Muscle layer of colon (tissue), 2 donors: ENCODE measurements around the gene AMT.

Experiments used
- H3K27ac ChIP-seq: one replicate; pipeline ENCODE4 v1.7.0; 2013; ENCODE audit warnings: low read depth, mild to moderate bottlenecking, low read length, moderate library complexity
- H3K27me3 ChIP-seq, 2 donors: one replicate each; pipeline ENCODE4 v1.7.0; 2013; ENCODE audit warnings: low read length in 2 of 2, mild to moderate bottlenecking in 2 of 2; ENCODE audit not compliant: insufficient read depth in 2 of 2, control insufficient read depth in 1 of 2
- H3K36me3 ChIP-seq: one replicate; pipeline ENCODE4 v1.7.0; 2013; ENCODE audit warnings: mild to moderate bottlenecking, low read length; ENCODE audit not compliant: insufficient read depth
- H3K4me1 ChIP-seq: one replicate; pipeline ENCODE4 v1.7.0; 2013; ENCODE audit warnings: mild to moderate bottlenecking, low read length; ENCODE audit not compliant: insufficient read depth
- H3K4me3 ChIP-seq, 2 donors: one replicate each; pipeline ENCODE4 v1.7.0; 2013; ENCODE audit warnings: low read length in 2 of 2, low read depth in 1 of 2, mild to moderate bottlenecking in 1 of 2, moderate library complexity in 1 of 2
- H3K9ac ChIP-seq: one replicate; pipeline ENCODE4 v1.7.0; 2013; ENCODE audit warnings: low read length
- H3K9me3 ChIP-seq: one replicate; pipeline ENCODE4 v1.7.0; 2013; ENCODE audit warnings: mild to moderate bottlenecking, low read length
- donor health status: abdominal sarcoma.
- donor health status: Adenocarcinoma of cecum.

The AMT gene

DNA sequence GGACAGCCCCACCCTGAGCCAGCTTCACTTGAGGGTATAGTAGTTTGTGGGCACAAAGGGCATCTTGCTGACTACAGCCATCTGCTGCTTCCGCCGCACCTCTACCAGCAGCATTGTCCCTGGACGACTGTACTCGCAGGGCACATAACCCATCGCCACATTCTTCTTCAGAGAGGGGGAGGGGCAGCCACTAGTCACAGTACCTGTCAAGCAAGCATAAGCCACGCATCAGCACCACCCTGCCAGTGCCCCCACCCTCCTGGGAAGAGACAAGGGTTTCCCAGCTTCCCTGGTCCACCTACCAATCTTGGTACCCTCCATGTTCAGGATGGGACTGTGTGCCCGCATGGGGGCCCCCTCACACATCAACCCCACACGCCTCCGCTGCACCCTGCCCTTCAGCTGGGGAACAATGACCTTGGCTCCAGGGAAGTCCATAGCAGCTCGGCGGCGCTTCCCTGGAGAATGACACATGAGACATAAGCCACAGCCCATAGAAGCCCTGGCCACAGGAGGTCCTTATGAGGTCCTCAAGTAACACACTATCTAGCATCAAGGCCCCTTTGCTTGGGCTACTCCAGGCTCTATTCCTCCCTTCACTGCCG lies 4.7 kb downstream of the AMT start:
- H3K27ac ChIP-seq, result no peak overlapping the region
- peaks cover 23% of the 10 kb centered on the region for H3K4me1 ChIP-seq
- no peaks in the 10 kb centered on the region for H3K9me3 ChIP-seq
- no peaks in the 10 kb centered on the region for H3K27me3 ChIP-seq
- H3K36me3 ChIP-seq, result peaks cover 22% of the 10 kb centered on the region
- no peak overlapping the region for H3K9ac ChIP-seq
- no peak overlapping the region for H3K4me3 ChIP-seq

DNA sequence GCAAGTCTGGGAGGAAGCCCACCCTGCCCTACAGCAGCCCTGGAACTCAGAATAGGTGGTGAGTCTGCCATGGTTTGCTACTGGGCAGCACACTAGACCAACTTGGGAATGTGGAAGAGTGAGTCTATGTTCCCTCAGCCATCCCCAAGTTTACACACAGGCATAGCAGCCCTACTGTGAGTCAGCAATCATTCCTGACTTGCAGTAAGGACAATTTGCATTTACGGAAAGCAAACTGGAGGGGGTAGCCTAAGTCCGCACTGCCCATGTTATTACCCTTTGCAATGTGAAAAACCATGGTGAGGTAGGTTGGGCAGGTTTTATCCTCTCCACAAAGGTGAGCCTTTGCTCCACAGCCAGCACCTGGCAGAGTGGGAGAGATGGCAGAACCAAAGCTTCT lies 5.4 kb downstream of the AMT start:
- H3K27me3 ChIP-seq, result no peaks in the 10 kb centered on the region
- peaks cover 17% of the 10 kb centered on the region for H3K4me1 ChIP-seq
- no peak overlapping the region for H3K9ac ChIP-seq
- H3K36me3 ChIP-seq, result peaks cover 22% of the 10 kb centered on the region
- no peak overlapping the region for H3K27ac ChIP-seq
- H3K4me3 ChIP-seq, result no peak overlapping the region
- H3K9me3 ChIP-seq, result no peaks in the 10 kb centered on the region

DNA sequence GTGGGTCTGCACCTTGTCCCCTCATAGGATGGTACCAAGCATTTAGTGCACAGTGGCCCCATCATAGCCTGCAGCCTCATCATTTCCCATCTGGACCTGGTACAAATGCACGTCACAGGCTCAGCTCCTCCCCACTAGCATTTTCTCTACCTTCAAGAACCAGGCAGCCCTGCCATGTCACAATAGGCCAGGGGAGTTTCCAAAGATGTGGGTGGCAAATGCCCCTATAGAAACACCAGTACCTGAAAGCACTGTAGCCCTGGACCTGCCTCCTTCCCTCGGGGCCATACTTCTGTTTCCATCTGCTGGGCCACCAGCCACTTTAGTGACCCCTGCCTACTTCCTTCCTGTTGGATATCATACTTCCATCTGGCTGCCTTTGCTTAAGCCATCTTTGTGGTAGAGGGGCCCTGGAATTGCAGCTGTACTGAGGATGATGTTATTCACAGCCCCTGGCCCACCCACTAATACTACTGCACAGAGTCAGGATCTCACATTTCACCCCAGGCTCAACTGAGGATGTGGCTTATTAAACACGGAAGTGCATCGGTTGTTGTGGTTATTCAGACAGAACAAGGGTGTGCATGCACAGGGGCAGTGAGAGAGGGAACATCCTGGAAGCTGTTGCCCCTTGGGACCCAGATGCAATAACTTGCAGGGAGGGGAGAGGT lies 6.2 kb downstream of the AMT start:
- Histone ChIP-seq H3K27me3 (no peaks in the 10 kb centered on the region), H3K9me3 (no peaks in the 10 kb centered on the region), H3K4me1 (peaks cover 13% of the 10 kb centered on the region), H3K9ac (no peak overlapping the region), H3K4me3 (no peak overlapping the region), H3K27ac (no peak overlapping the region), H3K36me3 (peaks cover 22% of the 10 kb centered on the region)

DNA sequence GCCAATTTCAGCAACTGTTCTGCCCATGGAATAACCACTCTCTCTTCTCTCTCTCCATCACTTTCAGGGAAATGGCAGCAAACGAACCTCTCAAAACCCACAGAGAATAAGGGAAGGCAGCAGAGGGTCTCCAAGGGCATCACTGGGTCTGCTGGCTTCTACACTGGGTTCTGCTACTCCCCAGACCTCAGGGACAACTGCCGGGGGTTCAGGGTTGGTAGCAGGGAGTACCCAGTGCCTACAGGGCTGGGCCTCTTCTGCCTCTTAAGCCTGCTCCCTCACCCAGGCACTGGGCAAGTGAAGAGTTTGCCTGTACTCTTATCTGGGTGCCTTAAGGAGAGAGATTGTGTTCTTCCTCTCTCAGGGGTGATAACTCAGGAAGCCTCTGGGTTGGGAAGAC lies 7.5 kb downstream of the AMT start:
- Histone ChIP-seq H3K9me3 (no peaks in the 10 kb centered on the region), H3K4me3 (no peak overlapping the region), H3K4me1 (peaks cover 20% of the 10 kb centered on the region), H3K27me3 (no peaks in the 10 kb centered on the region), H3K27ac (no peak overlapping the region), H3K36me3 (peaks cover 14% of the 10 kb centered on the region), H3K9ac (no peak overlapping the region)

DNA sequence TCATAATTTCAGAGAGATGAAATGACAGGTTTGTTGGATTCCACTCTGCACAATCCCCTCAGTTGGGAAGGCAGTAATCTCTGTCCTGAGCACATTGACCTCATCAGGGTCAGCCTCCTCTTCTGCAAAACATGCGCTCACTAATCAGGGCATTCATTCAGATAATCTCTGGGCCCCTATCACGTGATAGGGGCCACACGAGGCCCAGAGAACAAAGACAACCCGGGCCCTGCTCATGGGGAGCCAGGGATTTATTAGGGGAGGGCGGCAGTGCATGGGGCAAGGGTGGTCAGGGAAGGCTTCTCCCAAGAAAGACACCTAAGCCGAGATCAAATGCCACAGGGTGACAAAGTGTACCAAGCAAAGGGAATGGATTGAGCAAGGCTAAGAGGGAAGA lies 8.9 kb downstream of the AMT start:
- H3K36me3 ChIP-seq, result peaks cover 14% of the 10 kb centered on the region
- peaks cover 30% of the 10 kb centered on the region for H3K4me1 ChIP-seq
- peak overlapping the region; percentile 93 for H3K27ac ChIP-seq
- H3K9ac ChIP-seq, result peak overlapping the region; percentile 93
- H3K27me3 ChIP-seq, result no peaks in the 10 kb centered on the region
- H3K9me3 ChIP-seq, result no peaks in the 10 kb centered on the region
- H3K4me3 ChIP-seq, result peak overlapping the region in 1 of 2 donors; percentile 96

DNA sequence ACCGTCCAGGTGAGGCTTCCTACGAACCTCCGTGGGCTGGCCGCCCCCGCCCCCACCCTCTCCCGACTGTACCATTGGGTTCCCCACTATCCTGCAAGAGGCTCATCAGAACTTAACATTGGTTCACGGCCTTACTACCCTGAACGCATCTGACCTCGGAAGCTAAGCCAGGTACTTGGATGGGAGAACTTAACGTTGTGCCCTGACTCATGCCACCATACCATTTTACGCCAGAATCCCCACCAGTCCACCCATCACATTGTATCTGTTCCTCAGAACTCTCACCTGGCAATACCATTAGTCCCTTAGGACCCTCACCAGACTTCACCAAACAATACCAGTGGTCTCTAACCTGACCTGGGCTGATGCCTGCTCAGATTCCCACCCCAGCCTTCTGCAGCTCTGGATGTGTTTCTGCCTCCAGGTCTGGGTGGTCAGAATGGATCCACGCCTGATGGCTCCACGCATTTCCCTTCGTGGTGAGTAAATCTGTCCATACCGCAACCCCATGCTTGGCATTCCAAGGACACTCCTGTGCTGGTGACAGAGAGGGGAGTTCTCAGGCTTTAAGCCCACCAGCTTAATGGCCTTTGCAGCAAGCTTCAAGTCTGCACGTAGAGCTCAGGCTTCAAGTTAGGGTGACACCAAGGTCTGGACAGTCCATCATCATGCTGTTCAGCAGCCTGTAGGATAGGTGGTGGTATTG lies 9.5 kb downstream of the AMT start:
- Histone ChIP-seq H3K4me1 (peaks cover 32% of the 10 kb centered on the region), H3K36me3 (peaks cover 14% of the 10 kb centered on the region), H3K4me3 (peak overlapping the region; percentile 84 to 96), H3K9me3 (no peaks in the 10 kb centered on the region), H3K27ac (peak overlapping the region; percentile 93), H3K27me3 (no peaks in the 10 kb centered on the region), H3K9ac (peak overlapping the region; percentile 93)

DNA sequence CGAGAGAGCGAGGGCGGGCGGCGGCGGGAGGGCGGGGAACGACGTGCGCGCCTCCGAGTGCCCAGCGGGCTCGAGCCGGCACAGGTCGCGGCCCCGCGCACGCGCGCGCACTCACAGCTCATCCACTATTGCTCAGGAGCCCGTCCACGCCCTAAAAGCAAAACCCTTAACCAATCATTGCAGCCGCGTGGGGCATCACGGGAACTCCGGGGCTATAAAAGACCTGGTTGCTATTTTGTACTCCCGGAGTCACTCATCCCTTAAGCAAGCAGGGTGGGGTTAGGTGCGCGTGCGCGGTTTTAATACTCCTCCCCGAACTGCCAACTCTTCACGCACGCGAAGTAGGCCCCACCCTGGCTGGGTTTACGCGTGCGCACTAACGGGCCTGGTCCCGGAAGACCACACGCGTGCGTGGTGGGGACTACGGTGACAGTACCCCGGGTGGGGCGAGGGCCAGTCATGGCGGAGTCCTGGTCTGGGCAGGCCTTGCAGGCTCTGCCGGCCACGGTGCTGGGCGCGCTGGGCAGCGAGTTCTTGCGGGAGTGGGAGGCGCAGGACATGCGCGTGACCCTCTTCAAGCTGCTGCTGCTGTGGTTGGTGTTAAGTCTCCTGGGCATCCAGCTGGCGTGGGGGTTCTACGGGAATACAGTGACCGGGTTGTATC lies 10.2 kb downstream of the AMT start, which contains the start of the genes RHOA and TCTA:
Gene RHOA (minus strand): TSS at position 9 of the 664 bp plus-strand sequence. CDS start 36,387 bp downstream, outside the sequence.
Gene TCTA (plus strand): TSS at position 456 of the 664 bp plus-strand sequence. CDS start 4 bp downstream, at position 460.
- Histone ChIP-seq H3K36me3 (peaks cover 14% of the 10 kb centered on the region), H3K9ac (peak within 1 kb of the TSS; percentile 93), H3K27me3 (no peaks in the 10 kb centered on the region), H3K9me3 (no peaks in the 10 kb centered on the region), H3K4me1 (peaks cover 36% of the 10 kb centered on the region), H3K27ac (peak within 1 kb of the TSS; percentile 93), H3K4me3 (peak within 1 kb of the TSS; percentile 84 to 96)

DNA sequence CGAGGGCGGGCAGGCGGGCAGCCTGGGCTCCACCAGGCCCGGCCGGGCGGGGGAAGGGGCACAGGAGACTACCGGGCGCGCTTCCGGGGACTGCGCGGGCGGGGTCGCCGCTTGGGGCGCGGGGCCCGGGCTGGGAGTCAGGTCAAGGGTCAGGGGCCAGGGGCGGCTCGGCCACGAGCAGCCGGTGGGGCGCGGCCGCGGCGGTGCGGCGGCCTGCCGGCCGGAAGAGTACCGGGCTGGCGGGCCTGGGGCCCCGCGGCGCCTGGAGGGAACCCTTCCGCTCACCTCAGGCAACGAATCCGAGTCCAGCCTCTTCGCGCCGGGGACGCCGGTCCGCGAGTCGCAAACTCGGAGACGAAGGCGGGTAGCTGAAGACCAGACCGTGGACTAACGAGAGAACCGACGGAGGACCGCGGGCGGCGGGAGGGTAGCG lies 10.7 kb downstream of the AMT start:
- Histone ChIP-seq H3K9ac (peak overlapping the region; percentile 83), H3K27me3 (no peaks in the 10 kb centered on the region), H3K36me3 (peaks cover 14% of the 10 kb centered on the region), H3K4me3 (peak overlapping the region; percentile 80), H3K9me3 (no peaks in the 10 kb centered on the region), H3K4me1 (peaks cover 40% of the 10 kb centered on the region), H3K27ac (peak overlapping the region; percentile 79)

DNA sequence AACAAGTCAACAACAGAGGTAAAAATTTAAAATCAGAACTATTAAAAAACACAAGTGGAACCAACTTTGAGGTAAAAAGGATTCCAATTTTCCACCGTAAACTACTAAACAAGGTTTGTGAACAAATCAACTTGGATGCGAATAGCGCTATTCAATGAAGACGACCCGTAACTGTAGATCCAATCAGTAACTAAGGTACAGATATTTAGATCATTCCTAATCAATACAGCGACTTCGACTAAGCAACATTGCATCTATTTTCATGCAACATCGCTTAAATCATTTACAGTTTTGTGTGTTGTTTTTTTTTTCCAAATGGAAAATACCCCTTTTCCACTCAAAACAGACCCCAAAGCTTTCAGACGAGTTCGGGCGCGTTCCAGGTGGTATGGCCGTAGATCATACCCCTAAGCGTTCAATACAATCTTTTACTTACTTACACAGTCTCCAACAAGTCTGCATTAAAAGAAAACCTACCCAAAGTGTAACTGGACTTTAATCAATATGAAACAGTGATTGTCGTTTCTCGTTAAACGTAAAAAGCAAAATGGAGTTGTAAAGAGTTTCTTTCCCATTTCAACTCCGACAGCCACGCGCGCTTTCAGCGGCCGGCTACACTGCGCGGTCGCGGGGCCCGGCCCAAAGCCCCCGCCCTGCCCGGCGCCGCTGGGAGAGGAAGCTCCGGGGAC lies 11.3 kb downstream of the AMT start:
- Histone ChIP-seq H3K4me3 (peak overlapping the region; percentile 80), H3K27me3 (no peaks in the 10 kb centered on the region), H3K4me1 (peaks cover 46% of the 10 kb centered on the region), H3K36me3 (peaks cover 13% of the 10 kb centered on the region), H3K9me3 (no peaks in the 10 kb centered on the region), H3K9ac (peak overlapping the region; percentile 83), H3K27ac (peak overlapping the region; percentile 79)

DNA sequence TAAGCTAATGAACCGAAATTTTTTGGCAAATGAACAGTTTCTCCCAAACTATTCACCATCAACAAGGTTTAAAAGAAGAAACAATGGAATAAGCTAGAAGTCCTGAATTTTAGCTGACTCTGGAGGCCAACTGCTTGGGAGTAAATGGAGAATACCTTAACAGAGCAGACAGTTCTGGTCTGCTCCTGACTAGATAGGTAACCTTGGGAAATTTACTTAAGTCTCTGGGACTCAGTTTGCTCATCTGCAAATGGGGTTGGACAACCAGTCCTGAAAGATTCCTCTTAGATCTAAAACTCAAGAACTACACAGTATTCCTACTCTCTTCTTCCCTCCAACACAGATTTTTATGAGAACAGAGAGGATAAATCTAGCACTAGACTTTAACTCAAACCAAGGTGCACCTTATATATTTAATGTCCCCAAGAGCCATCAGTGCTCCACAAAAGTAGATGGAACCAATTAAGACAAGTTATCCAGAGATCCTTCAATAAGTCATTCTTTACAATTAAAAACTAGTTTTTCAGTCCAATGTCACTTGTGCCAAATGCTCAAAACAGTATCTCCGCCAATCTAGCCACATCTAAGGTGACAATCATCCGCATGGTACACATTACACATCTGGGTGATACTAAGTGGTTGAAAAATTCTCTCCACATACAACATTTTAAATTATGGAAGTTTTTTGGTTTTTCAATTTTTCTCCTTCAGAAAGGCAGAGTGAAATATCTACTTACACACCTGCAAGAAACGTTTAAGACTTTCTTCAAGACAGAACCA lies 12.0 kb downstream of the AMT start:
- peaks cover 53% of the 10 kb centered on the region for H3K4me1 ChIP-seq
- peak overlapping the region; percentile 83 for H3K9ac ChIP-seq
- no peaks in the 10 kb centered on the region for H3K9me3 ChIP-seq
- peaks cover 6% of the 10 kb centered on the region for H3K36me3 ChIP-seq
- no peaks in the 10 kb centered on the region for H3K27me3 ChIP-seq
- H3K4me3 ChIP-seq, result peak overlapping the region; percentile 80
- H3K27ac ChIP-seq, result peak overlapping the region; percentile 35
